ENCODE data around the gene DAP3.
"Not testable (repeated sequence)": the region's sequence is repeated elsewhere in the genome, so short reads cannot be mapped to it uniquely, and the experiment has no call there.

The DAP3 gene

DNA sequence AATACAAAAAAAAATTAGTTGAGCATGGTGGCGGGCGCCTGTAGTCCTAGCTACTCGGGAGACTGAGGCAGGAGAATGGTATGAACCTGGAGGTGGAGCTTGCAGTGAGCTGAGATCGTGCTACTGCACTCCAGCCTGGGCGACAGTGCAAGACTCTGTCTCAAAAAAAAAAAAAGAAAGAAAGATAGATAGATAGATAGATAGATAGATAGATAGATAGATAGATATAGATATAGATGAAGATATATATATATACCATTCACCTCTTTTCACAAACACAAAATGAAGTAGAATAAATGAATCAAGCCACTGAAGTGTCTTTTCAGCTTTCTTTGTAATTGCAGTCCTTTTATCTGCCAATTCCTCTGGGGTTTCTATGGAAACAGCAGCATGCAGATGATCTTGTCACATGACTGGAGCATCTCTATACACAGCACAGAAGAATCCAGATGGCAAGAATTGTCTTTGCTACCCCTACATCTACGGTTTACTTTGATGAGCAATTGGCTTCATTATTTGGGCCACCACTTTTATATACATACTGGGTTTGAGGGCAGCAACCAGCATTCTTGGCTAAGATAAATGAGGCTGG is 29.7 kb downstream of the DAP3 start:
- not testable (repeated sequence) for DNase-seq (ENCODE audit: low read depth)

DNA sequence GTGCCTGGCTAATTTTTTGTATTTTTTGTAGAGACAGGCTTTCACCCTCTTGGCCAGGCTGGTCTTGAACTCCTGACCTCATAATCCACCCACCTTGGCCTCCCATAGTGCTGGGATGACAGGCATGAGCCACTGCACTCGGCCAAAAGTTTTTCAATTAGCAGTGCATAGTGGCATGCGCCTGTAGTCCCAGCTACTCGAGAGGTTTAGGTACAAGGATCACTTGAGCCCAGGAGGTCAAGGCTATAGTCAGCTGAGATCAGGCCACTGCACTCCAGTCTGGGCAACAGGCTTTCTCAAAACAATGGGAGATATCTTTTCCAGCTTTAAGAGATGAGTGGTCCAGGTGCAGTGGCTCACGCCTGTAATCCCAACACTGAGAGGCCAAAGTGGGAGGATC is 30.8 kb downstream of the DAP3 start:
- DNase-seq (ENCODE audit: low read depth): no peak

DNA sequence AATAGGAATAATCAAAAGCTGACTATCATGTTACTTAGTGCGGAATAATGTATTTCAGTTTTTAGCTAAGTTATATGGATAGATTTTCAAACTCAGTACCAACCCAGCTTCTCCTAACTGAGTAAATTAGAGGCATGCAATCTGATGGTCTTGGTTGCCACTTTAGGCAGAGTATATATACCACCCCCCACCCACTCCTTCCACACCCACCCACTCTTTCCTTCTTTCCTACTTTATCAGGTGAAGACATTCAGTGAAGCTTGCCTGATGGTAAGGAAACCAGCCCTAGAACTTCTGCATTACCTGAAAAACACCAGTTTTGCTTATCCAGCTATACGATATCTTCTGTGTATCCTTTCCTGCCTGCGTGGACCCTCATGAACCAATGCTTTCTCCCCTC is 36.3 kb downstream of the DAP3 start:
- DNase-seq (ENCODE audit: low read depth): no peak

DNA sequence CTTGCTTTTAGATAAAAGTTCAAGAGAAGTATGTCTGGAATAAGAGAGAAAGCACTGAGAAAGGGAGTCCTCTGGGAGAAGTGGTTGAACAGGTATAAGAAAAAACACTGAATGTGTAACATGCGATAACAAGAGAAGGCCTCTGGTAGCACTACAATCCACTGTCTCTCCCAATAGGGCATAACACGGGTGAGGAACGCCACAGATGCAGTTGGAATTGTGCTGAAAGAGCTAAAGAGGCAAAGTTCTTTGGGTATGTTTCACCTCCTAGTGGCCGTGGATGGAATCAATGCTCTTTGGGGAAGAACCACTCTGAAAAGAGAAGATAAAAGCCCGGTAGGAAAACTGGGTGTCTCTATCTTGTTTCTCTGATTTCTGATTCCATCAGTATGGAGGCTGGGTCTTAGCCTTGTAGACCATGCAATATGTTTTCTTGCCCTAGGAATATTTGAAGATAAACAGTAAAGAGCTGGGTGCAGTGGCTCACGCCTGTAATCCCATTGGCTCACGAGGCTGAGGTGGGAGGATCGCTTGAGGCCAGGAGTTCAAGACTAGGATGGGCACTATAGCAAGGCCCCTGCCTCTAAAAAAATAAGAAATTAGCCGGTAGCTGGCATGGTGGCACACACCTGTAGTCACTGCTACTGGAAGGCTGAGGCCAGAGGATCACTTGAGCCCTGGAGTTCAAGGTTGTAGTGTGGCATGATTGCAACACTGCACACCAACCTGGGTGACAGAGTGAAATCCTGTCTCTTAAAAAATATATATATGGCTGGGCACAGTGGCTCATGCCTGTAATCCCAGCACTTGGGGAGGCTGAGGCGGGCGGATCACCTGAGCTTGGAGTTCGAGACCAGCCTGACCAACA is 40.4 kb downstream of the DAP3 start:
- DNase-seq (ENCODE audit: low read depth): no peak

DNA sequence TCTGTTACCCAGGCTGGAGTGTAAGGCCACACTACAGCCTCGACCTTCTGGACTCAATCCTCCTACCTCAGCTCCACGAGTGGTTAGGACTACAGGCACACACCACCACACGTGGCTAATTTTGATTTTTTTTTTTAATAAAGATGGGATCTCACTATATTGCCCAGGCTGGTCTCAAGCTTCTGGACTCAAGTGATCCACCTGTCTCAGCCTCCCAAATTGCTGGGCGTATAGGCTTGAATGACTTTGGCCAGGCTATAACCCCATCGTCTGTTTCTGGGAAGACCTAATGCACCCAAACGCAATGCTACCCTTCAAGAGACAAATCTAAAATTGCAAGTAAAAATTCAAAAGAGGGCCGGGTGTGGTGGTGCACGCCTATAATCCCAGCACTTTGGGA is 52.1 kb downstream of the DAP3 start:
- no peak for DNase-seq (ENCODE audit: low read depth)

DNA sequence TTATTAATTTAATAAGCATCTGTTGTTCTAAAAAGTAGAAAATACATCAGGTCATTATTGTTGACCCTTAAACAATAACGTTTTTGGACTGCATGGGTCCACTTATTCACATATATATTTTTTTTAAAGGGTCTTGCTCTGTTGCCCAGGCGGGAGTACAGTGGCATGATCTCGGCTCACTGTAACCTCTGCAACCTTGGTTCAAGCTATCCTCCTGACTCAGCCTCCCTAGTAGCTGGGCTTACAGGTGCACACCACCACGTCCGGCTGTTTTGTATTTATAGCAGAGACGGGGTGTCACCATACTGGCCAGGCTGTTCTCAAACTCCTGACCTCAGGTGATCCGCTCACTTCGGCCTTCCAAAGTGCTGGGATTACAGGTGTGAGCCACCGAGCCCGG is 53.0 kb downstream of the DAP3 start:
- no peak for DNase-seq (ENCODE audit: low read depth)

DNA sequence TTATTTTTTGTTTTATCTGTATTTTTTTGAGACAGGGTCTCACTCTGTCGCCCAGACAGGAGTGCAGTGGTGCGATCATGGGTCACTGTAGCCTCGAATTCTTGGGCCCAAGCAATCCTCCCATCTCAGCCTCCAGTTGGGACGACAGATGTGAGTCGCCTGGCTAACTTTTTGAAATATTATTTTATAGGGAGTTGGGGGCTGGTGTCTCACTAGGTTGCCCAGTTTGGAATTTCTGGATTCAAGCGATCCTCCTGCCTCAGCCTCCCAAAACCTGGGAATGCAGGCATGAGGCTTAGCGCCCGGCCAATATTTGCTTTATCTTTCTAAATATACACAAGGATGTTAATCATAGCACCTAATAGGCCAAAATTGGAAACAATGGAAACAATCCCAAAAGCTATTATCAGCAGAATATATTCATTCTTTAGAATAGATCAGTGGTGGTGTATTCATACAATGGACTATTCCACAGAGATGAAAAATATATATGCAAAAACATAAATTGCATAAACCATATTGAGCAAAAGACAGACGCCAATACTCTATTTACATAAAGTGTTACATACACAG is 55.9 kb downstream of the DAP3 start:
- DNase-seq (ENCODE audit: low read depth): no peak

DNA sequence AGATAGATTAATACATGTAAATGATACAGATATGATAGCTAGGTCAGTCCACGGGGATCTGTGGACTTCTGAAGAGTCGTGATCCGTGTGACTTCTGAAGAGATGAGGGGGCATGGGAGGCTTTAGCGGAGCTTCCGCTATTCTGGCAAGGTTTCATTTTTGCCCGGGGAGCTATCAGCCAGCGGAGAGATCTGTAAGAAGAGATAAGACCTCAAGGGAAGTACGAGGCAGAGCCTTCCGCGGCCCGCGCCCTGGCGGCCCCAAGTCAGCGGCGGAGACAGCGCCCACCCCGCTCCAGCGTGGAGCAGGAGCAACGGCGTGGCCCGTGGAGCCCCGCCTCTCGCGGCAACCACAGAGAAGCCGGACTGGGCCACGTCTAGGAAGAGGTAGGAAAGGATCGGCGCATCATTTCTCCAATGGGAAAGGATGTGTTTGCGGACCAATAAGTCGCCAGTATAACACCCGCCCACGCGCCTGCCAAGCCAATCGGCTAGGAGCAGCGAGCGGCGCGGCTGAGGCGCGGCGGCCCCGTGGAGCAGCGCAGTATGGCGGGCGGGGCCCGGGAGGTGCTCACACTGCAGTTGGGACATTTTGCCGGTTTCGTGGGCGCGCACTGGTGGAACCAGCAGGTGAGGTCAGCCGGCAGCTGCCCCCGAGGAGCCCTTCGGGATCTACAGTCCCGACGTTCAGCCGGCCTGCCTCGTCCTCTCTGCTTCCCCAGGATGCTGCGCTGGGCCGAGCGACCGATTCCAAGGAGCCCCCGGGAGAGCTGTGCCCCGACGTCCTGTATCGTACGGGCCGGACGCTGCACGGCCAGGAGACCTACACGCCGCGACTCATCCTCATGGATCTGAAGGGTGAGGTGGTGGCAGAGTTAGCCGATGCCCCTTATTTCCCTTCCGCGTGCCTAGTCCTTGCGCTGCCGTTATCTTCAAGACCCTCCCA is 56.7 kb downstream of the DAP3 start:
- peak; percentile 81 for DNase-seq (ENCODE audit: low read depth)

DNA sequence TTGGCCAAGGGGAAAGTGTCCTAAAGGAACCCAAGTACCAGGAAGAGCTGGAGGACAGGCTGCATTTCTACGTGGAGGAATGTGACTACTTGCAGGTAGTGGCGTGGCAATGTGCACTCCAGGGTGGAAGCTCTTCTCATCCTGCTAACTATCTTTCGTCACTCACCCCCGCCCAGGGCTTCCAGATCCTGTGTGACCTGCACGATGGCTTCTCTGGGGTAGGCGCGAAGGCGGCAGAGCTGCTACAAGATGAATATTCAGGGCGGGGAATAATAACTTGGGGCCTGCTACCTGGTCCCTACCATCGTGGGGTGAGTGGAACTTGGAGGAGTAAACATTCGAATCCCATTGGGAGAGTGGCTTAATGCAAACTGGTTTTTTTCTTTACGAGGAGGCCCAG is 58.7 kb downstream of the DAP3 start:
- not testable (repeated sequence) for DNase-seq (ENCODE audit: low read depth)

DNA sequence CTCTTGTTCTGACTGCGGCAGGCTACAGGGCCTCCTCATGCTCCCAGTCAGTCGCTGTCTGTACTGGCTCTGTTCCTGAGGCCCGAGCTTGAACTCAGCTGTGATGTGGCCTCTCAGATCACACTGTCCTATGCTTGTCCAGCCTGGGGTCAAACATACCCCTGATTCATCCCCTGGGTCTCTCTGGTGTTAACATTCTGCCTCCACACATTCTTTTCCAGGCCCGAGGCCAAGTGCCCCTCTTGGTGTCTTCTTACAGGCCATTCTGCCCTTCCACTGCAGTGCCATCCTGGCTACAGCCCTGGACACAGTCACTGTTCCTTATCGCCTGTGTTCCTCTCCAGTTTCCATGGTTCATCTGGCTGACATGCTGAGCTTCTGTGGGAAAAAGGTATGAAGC is 59.2 kb downstream of the DAP3 start:
- DNase-seq (ENCODE audit: low read depth): not testable (repeated sequence)

DNA sequence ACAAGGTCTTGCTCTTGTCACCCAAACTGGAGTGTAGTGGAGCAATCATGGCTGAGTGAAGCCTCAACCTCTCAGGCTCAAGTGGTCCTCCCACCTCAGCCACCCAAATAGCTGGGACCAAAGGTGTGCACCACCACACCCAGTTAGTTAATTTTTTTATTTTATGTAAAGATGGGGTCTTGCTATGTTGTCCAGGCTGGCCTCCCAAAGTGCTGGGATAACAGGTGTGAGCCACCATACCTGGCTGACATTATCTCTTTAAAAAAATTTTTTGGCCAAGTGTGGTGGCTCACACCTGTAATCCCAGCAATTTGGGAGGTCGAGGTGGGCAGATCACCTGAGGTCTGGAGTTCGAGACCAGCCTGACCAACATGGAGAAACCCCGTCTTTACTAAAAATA is 70.1 kb downstream of the DAP3 start:
- not testable (repeated sequence) for DNase-seq (ENCODE audit: low read depth)

DNA sequence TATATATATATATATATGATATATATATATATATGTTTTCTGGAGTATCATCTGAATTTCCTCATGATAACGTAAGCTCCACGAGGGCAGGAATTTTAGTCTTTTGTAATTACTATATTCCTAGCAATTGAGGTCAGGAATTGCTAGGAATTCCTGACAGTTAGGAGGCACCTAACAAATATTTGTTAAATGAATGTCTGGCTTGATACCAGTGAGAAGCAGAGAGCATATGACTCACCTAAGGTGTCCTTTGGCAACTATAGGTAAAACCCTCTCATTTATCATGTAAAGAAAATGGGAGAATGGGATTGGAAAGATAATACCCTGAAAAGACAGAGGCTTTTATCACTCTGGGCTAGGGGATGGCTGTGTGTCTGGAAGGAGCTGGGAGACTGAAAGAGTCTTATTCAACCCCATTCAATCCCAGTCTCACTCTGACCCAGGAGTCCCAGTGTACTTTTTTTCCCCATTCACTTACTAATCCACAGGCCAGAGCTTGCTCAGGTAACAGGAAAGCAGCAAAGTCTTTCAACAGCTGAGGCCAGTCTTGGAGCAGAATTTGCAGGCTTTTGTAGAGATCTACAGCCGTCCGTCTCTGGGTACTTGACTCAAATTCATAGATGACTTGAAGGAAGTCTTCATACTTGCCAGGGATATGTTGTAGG is 71.2 kb downstream of the DAP3 start:
- DNase-seq (ENCODE audit: low read depth): no peak

DNA sequence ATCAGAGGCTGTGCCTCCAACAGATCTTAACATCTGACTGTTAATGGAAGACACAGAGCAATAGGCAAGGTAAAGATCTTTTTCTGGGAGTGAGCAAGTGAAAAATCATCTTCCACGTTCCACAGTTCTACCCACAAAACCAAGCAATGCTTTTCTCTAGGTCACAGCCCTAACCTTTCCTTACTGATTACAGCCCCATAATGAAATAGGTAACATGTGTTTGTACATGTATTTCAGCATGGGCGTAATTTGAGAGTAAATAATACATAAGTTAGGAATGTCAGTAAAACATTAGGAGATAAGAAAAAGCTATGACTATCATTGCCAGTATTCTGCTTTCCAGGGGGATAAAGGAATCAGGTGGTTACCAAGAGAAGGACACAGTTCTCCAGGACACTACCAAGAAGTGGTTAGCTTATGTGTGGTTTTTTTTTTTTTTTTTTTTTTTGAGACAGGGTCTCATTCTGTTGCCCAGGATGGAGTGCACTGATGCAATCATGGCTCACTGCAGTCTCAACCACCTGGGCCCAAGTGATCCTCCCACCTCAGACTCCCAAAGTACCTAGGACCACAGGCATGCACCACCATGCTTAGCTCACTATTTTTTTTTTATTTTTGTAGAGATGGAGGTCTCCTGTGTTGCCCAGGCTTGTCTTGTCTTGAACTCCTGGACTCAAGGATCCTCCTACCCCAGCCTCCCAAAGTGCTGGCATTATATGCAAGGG is 72.0 kb downstream of the DAP3 start:
- DNase-seq (ENCODE audit: low read depth): no peak

DNA sequence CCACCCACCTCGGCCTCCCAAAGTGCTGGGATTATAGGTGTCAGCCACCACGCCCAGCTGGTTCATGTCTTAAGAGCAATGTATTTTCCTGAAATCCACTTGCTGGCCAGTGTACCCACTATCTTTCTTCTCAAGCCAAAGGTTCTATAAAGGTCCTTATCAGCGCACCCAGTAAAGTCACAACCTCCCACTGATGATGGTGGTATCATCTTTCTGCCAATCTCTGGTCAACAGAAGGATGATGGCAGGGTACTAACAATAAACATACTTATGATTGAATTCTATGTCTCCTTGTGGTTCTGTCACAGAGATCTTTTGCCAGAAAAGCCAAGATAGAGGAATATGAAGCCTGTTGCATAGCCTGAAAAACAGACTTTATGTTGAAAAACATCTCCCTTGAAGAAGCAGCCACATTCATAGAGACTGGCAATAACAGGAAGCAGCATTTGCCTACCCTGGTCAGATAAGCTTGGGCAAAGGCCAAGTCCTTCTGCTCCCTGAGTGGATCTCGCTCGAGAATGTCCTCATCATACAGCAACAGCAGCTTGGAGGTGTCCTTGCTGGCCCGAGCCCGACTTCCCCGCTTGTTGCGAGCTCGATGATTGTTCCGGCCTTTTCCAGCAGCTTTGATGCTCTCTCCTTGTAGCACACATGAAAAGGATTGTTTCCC is 73.0 kb downstream of the DAP3 start:
- no peak for DNase-seq (ENCODE audit: low read depth)

DNA sequence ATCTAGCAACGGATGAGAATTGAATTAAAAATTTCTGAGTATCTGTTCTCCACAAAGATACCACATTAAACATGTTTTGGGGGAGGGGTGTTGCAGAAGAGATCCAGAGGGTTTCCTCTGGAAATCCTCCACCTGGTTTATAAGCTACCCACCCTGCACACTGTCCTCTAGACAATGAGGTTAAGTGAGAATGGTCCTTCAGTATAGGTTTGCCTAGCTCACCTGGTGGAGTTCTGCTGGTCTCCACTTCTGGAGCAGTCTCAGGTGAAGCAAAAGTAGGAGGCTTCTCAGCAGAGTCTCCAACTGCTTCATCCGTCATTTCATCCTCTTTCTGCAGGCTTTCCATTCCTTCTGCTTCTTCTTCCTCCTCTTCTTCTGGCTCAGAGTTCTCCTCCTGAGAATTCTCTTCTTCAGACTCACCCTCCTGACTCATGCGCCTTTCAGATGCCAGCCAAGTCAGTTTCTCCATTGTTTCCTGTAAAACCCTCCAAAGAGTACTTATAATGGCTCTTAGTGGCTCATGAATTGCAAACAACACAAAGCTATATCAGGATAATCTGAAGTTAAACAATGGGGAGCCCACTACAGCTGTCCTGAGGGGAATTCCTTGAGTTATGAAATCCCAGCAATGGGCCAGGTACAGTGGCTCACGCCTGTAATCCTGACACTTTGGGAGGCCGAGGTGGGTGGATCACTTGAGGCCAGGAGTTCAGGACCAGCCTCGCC is 74.4 kb downstream of the DAP3 start:
- peak; percentile 42 for DNase-seq (ENCODE audit: low read depth)

DNA sequence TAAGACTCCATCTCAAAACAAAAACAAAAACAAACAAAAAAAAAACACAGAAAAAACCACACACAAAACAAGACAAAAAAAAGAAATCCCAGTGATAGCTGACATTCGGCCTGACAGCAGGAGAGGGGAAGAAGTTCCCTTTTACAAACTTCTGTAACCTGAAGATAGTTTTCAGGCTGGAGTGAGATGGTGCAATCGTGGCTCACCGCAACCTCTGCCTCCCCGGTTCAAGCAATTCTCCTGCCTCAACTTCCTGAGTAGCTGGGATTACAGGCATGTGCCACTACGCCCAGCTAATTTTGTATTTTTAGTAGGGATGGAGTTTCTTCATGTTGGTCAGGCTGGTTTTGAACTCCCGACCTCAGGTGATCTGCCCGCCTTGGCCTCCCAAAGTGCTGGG is 75.1 kb downstream of the DAP3 start:
- DNase-seq (ENCODE audit: low read depth): not testable (repeated sequence)

DNA sequence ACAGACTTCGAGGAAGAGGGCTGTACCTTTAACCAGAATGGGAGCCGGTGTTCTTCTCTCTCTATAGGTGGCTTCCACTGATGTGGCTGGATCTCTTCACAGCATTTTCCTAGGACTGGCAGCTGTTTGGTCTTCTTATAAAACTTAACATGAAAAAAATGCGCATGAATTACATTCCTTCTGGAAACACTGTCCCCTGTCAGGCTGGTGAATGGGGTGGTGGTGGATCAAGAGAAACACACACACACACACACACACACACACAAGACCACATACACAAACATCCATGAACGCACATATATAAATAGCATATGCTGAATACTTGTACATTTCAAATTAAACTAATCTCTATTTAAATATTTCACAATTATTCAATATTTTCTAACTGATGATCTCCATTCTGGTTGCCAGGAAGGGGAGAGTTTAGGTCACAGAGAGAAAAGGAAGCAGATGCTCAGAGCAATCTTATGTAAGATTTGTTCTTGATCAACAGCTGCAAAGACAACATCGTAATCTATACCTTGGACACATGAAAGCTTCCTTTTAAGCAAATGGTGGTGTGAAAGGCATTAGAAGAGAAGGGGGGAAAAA is 78.6 kb downstream of the DAP3 start:
- not testable (repeated sequence) for DNase-seq (ENCODE audit: low read depth)

DNA sequence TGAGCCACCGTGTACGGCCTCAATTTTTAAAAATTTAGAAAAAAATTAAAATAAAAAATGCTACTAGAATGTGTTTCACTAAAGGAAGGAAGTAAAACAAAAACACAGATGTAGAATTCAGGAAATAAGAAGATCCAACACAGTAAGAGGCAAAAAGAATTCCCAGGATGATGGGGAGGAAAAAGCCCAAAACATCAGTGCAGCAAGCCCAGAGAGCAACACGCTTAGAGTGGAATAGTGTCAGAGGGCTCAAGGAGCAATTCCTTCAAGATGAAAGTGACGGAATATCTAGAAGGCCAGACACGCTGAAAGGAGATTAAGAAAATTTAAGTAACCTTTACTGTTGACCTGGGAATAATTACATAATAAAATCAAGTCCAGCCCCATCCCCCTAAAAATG is 80.4 kb downstream of the DAP3 start:
- no peak for DNase-seq (ENCODE audit: low read depth)

DNA sequence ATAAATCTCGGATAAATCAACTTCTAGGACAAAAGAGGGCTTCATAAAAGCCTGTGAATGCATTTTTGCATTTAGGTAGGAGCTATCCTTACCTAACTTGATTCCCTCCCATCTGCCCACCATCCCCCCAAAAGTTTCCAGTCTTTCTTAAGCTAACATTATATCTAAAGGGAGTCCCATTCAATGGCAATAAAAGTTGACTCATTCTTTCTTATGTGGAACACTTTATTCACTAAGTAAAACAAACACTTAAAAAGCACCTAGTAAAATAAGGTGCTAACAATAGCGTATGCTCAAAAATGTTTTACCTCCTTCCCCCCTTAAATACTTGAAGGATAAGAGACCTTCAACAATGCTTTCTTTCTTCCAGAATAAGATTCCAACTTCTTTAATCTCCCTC is 84.3 kb downstream of the DAP3 start:
- DNase-seq (ENCODE audit: low read depth): no peak

Measured in HS-27A (cell line).